Measurements from ENCODE around the gene SLCO3A1.

Gene SLCO3A1

DNA sequence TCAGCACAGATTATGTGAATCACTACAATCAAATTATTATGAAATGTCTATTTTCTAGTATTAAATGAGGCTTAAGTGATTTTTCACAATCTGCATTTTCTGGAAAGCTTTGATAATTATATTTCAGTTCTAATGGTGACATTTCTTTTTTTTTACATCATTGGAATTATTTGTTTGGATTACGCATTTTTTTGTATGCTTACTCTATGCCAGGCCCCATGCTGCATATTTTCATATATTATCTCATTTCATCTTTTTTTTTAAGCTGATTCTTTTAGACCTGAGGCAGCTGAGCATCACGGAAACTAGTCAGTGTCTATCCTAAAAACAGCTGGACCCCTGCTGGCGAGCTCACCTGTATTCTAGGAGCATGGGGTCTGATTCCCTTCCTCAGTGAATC is 31.1 kb downstream of the SLCO3A1 start:
- DNase-seq: no peak

DNA sequence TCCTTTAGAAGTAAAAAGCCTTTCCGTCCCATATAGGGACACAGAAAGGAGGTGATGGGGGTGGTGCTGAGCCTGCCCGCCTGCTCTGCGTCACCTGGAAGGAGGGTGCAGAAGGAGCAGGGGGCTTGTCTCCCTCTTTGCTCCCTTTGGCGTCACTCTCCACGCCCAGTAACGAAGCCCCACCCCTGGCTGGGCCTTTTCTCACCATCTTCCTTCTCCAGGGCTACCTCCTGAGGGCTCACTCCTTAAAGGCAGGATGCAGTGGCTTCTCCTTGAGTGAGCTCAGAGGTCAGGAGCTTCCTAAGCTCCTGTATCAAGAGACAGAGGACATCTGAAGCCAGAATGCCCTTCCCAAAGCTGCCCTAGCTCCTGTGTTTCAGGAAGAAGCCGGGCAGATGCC is 31.5 kb downstream of the SLCO3A1 start:
- no peak for DNase-seq

DNA sequence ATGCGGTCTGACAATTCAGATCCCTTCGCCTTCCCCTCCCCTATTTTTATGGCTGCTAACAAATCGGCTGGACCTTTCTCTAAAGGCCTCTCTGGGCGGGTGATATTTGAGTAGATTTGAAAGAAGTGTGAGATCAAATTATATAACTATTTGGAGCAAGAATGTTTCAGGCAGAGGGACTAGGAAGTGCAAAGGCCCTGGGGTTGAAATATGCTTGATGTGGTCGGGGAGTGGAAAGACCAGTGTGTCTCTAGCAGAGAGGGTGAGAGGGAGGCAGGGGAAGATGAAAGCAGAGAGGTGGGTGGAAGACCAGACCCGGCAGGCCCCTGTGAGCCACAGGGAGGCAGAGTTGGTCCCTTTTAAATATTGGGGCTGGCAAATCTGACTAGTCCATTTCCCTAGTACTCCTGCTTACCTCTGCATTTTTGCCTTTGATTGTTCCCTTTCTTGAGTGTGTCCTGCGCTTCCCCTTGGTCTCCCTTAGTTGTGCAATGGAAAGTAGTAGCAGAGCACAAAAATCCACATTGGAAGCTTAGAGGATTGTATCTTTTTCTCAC is 32.3 kb downstream of the SLCO3A1 start:
- DNase-seq: peak; percentile 75 to 91 (median 87)

DNA sequence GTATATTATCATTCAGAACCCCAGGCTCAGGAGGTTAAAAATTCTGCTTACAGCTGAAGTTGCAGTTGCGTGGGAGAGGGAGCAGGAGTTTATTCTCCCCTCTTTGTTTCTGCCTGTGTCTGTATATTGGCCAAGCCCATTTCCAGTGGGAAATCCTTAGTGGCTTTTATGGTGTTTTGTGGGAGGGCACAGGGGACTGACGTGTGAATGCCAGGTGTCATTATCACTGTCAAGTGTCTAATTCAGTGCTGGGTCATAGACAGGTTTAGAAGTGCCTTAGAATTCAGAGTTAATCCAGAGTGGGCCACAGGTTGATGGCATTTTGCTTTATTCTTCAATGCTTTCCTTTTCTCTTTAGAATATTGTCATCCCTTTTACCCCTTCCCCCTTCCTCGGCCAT is 33.4 kb downstream of the SLCO3A1 start:
- DNase-seq: no peak

DNA sequence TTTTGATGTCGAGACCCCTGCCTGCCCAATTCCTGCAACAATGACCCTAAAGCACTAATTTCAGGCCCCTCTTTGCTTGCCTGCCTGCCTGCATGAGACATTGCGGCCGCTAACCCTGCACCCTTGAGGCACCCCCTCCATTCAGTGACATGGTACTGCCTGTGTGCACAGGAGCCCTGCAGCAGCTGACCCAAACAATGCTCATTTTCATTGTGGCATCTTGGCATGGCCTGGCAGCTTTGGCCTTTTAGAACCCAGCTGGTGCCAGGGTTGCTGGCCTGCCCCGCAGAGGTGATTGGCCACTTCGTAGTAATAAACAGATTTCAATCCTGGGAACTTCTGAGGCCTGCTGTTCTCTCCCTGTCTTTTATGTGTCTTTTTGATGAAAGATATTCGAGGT is 33.8 kb downstream of the SLCO3A1 start:
- no peak for DNase-seq

DNA sequence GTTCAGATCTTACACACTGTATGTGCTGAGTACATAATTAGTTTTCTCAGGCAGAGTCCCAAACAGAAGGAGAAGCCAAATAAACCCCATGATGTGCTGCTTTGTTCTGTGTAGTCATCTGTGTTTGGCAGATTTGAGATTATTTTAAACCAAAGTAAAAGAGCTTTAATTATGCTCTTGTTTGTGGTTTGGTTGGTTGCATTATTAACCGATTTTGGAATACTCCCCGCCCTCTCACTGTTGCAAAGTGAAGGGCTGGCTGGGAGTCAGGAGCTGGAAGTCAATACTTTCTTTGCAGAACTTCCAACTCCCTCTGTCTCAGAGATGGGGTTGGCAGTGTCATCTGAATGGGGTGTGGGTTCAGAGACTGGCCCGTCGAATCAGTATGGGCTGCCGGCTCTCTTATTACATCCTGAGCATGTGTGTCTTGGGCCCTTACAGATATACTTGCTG is 34.4 kb downstream of the SLCO3A1 start:
- DNase-seq: peak in 1 of 4 experiments; percentile 14

DNA sequence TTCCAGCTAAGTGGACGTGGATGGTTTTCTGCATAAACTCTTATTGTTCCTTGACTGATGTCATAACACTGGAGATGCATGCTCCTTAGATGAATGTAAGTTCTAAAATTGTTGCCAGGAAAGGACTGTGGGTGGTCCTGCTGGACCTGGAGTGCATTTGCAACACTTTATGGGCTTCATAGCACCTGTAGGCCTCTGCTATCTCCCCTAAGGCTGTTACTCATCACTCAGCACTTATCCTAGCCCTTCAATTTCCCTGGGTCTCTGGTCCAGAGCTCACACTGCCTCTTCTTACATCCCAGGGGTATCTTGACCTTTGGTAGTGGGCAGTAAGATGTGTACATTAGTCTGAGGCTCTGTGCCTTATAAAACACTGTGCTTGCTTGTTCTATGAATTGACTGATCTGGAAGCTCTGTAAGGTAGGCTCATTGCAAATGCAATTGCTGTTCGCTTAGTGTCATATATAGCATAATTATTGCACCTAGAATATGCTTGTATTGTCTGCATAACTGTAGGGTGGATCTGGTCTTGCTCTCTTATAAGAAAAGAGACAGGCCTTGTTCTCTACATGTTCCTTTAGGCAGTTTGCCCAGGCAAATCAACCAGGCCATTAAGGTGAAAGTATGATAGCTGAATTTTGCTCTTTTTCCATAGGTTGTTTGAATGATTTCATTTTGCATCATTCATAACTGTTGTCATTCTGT is 35.8 kb downstream of the SLCO3A1 start:
- DNase-seq: no peak

DNA sequence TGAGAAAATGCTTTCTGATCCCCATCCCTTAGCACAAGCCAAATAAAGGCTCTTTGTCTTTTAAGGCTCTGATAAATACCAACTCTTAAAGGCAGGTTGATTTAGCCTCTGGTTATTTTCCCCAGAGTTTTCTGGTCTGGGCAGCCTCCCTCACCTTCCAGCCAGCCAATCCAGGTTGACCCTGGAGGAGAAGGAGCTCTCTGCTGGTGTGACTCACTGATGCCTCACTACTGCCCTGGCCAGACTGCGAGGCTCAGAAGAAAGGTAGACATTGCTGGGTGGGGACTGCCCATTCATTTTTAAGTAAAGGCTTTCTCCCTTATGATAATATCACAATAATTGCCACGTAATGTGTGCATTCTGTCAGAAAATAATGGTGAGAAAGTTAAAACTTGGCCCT is 37.1 kb downstream of the SLCO3A1 start:
- no peak for DNase-seq

DNA sequence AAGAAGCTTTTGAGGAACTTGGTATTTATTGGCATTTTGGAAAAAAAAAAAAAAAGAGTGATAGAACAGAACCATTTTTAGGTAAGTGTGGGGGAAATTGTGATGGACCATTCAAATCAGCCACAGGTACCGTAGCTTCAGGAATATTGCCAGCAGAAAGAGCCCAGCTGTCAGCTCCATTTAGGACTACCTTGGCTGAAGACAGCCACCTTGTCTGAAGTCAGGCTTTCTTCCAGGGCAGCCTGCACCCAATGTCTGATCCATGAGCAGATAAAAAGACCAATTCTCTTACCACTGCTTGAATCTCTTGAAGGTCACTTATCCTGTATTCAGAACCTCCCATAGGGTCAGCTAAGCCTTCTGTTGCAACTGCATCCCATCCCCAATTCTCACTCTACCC is 37.6 kb downstream of the SLCO3A1 start:
- DNase-seq: no peak

DNA sequence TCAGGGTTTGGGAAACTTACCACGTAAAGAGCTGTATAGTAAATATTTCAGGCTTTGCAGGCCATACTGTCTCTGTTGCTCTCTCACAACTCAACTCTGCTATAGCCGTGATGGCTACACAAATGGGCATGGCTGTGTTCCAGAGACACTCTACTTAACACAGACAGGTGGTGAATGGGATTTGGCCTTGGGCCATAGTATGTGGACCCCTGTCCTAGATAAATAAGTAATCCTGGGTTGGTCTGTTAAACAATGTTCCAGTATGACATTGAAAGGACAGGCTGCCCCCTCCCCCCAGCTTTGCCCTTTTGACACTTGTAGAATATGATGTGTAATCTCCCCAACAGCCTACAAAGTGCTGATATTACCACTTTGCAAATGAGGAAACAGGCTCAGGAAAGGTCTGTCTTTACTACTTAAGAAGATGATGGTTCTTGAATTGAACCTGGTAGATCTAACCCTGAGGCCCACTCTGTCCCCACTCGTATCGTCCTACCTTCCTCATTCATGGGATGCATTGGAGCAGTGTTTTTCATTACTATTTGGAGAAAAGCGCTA is 38.4 kb downstream of the SLCO3A1 start:
- DNase-seq: peak; percentile 38 to 71 (median 52)

DNA sequence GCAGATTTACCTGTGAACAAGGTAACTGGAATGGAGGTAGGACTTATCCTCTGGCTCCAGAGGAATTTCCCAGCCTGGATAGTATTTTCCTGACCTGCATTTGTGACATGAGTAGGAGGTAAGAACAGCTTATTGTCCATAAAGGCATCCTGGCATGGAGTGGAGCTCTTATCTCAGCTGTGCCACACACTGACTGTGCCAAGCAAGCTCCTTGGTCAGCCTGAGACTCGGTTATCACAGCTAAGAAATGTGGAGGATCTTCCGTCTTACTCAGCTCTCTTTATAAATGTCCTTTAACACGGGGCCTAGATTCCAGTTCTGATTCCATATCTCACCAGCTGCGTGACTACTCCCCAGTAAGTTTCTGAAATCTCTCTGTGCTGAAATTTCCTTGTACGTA is 38.9 kb downstream of the SLCO3A1 start:
- no peak for DNase-seq

DNA sequence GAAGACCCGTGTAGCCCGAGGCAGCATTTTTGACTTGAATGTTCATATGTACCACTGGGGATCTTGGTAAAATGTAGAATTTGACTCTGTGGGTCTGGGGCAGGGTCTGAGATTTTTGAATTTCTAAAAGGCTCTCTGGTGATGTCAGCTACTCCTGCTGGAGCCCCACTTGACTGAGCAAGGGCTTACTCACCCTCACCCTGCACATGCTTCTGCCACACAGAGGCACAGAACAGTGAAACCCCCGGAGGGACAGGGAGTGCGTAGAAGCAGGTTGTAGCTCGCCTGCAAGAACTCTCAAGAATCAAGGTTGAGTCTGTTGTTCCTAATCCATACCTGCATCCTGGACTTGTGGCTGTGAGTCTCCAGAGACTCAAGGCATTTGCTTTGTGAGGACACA is 41.1 kb downstream of the SLCO3A1 start:
- peak in 2 of 4 experiments; percentile 13 to 20 for DNase-seq

DNA sequence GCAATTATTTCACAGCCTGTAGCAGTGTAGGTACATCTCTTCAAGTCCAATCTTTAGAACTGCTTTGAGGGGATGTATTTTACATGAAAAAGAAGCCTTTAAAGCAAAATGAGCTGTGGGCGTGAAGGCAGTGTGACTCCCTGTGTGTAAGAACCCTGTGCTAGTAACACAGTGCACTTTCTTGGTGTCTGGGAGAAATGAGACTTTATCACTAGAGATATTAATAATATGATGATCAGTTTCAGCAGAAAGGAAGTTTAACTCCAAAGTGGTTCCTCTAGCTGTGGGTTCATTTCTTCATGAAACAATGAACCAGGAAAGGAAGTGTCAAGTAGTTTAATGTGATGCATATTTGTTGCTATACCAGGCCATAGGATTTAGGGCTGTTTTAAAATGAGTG is 41.5 kb downstream of the SLCO3A1 start:
- DNase-seq: peak; percentile 12 to 55 (median 32)

DNA sequence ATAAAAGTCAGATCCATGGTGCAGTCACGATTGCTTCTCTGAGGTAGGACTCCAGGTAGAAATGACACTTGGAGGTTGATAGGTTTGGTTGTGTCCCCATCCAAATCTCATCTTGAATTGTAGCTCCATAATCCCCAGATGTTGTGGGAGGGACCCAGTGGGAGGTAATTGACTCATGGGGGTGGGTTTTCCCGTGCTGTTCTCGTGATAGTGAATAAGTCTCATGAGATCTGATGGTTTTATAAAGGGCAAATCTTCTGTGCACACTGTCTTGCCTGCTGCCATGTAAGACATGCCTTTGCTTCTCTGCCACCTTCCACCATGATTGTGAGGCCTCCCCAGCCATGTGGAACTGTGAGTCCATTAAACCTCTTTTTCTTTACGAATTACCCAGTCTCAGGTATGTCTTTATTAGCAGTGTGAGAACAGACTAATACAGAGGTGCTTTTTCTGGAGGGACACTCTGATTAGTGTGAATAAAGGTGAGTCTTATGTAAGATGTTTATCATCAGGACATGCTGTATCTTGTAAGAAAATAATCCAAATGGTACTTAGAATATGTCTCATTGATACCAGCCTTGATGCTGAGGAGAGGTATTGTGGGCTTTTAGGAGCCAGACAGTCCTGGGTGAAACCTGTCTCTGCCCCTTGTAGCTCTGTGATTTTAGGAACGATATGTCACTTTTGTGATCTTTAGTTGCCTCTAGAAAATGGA is 43.0 kb downstream of the SLCO3A1 start:
- no peak for DNase-seq

DNA sequence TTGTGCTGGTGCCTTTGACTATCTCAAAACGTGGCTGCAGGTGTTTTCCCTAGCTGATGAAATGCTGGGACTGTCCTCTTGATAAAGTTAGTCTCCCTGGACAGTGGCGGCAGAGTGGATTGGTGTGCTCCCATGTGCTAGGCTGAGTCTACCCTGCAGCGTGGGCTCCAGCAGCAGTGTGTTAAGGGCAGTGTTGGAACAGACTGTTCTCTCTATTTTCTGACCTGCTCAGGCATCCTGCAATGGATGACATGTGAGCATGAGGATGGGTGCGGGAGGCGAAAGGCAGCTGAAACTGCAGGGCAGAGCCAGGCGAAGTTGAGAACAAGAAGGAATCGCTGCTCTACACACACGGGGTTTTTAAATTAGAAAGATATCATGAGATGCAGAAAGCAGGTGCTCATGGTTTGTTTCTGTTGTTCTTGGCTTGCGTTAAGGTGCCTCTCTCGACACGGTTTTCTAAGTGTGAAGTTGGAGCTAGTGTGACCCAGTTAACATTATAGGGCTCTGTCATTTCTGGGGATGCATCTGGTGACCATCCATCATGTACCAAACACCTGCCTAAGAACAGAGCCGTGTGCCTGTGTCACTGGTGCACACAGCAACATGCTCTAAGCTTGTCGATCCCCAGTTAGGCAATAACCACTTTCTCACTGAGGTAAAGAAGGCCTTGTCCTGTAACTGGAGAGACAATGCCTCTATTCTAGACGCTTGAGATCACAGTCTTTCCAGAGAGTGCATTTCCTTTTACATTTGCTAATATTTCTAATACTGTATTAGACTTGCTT is 44.3 kb downstream of the SLCO3A1 start:
- no peak for DNase-seq

DNA sequence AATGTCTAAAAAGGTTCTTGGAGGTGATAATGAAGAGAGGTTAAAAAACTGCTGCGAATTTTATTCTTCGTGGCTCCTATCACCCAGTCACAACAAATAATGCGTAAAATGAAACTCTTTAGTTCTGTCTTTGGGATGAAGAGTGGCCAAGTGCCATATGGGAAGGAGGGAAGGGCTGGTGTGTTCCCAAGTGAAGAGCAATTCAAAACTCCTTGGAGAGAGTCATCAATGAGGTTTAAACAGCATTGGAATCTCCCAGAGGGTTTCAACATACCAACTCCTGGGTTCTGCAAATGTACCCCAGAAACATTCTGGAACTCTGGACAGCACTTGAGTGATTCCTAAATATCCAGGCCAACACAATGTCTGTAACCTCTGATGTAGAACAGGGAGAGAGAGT is 45.3 kb downstream of the SLCO3A1 start:
- DNase-seq: no peak

DNA sequence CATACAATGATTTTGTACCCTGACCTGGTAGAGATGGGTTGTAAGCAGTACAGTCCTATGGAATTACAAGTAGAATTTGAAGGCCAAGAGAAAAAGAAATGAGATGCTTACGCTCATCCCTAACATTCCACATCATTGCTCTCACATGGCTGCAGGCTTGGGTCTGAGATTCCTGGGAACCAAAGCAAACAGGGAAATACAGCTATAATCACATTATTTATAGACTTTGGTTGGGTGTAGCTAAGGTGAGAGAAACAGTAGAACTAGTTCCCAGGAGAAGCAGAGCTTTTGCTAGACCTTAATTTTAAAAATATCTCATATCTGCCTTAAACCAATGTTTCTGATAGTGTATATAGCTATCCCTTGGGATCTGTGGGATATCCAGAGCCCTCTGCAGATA is 51.4 kb downstream of the SLCO3A1 start:
- DNase-seq: no peak

DNA sequence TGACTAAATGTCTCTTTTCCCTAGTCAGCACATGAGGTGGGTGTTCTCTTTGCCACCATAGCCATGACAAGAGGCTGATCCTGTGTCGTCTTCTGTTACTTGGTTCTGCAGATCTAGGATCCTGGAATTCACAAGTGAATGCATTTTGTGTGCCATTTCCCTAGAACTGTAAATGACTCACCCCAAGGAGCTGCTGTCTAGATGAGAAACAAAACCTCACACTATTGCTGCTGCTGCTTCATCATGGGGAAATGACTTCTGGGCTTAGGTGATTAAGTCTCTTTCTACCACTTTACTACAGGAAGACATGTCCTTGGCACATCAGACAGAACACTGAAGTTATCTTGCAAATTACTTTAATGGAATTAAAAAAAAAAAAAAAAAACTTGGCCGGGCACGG is 54.9 kb downstream of the SLCO3A1 start:
- peak; percentile 51 to 81 (median 65) for DNase-seq

DNA sequence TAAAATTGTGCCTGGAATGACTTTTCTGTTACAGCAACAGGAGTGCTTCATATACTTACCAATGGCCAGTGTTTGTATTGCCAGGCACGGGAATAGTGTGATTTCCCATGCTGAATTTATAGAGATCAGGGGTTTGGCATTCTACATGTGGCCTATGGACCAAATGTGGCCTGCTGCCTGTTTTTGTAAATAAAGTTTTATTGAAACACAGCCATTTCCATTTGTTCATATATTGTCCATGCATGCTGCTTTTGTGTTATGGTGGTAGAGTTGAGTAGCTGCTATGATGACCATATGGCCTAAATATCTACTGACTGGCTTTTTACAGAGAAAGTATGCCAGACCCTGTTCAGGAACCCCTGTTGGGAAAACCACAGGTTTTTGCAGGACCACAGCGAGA is 55.6 kb downstream of the SLCO3A1 start:
- no peak for DNase-seq

DNA sequence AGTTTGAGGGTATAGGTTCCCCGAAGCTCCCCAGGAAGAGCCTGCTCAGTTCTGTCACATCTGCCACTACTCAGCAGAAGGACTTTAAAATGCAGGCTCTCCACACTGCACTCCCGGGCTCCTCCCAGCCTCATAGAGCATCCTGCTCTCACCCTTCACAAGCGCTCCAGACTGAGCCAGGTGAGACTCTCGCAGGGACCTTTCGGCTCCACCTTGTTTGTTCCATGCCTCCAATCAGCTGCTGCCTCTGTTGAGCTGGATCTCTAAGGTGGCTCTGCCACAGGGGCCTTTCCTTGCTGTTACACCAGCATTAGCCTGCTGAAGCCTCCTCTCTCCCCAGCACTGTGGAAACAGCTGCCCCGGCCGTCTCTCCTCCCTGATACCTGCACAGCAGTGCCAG is 56.1 kb downstream of the SLCO3A1 start:
- no peak for DNase-seq

DNA sequence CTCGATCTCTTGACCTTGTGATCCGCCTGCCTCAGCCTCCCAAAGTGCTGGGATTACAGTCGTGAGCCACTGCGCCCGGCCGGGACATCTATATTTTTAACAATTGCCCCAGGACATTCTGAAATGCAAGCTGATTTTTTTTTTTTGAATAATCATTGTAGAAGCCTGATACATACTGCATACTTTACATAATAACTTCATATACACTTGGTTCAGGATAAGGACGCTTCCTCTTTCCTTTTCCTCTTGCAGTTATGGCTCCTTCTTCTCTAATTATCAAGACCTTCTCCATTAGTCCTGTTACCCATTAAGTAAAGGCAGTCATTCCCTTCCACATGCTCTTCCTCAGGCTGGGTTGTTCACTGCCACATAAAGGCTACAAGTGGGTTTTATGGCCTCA is 58.3 kb downstream of the SLCO3A1 start:
- peak in 2 of 4 experiments; percentile 59 to 61 for DNase-seq

DNA sequence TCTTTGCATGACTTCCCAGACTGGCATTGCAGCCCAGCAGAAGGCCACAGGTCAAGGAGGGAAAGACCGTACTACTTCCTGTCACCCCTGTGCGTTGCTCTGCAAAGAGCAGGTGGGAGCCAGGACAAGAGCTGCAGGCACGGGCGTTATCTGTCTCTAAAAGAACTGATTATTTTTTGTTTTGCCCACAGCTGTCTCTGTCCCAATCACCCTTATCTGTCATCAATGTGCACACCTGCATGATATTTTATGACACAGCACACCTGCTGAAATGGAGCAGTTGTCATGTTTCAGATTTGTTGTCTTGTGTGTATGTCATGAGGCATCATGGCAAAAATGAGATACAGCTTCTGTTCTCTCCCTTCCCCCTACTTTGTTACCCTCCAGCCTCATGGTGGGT is 58.8 kb downstream of the SLCO3A1 start:
- DNase-seq: no peak

DNA sequence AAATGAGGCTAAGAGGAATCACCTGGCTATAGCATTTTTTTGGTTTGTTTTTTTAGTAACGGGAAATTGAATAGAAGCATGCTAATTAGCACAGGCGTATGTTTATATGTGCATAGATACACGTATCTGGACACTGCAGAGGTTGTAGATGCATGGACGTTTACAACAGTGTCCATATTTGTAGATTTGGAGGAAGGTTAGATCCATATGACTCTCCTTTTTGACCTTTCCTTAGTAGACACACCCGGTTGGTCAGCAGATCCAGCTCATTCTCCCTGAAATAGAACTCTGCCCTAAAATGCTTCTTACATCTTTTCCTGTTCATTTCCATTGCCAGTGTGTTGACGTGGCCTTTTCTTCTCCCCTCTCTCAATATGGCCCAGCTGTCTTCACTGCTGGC is 60.1 kb downstream of the SLCO3A1 start:
- DNase-seq: no peak
